Hypothalamus (tissue), 51 donors: ENCODE data around the gene ANKRD44.

Experiments used
- DNase-seq, 51 donors: peaks; one replicate each; lab custom pipeline; 2025; lab: John Stamatoyannopoulos, UW

Gene ANKRD44

GRCh38 chr2:197191177-197191939, 119.2 kb downstream of the ANKRD44 start:
- peak in 1 of 51 donors; percentile 49 for DNase-seq

- DNase-seq: no peak
Observed at GRCh38 chr2:197190100-197190432, 120.5 kb downstream of the ANKRD44 start.

- DNase-seq: no peak
Observed at GRCh38 chr2:197189426-197190099, 121.0 kb downstream of the ANKRD44 start.

- DNase-seq: no peak
Observed at GRCh38 chr2:197185676-197186075, 124.9 kb downstream of the ANKRD44 start.

GRCh38 chr2:197184959-197185586, 125.5 kb downstream of the ANKRD44 start:
- DNase-seq: peak in 30 of 51 donors; percentile 6 to 74 (median 44)

- DNase-seq: no peak
Observed at GRCh38 chr2:197183355-197183754, 127.2 kb downstream of the ANKRD44 start.

GRCh38 chr2:197182668-197183067, 127.9 kb downstream of the ANKRD44 start:
- no peak for DNase-seq

GRCh38 chr2:197181491-197181890, 129.1 kb downstream of the ANKRD44 start:
- DNase-seq: no peak

GRCh38 chr2:197179744-197180498, 130.7 kb downstream of the ANKRD44 start:
- no peak for DNase-seq

GRCh38 chr2:197176522-197176921, 134.1 kb downstream of the ANKRD44 start:
- no peak for DNase-seq

- DNase-seq: no peak
Observed at GRCh38 chr2:197174539-197175094, 136.0 kb downstream of the ANKRD44 start.

GRCh38 chr2:197171582-197171981, 139.0 kb downstream of the ANKRD44 start:
- DNase-seq: no peak

- no peak for DNase-seq
Observed at GRCh38 chr2:197170208-197170607, 140.4 kb downstream of the ANKRD44 start.

- DNase-seq: peak in 35 of 51 donors; percentile 8 to 81 (median 55)
Observed at GRCh38 chr2:197168705-197169104, 141.9 kb downstream of the ANKRD44 start.

- no peak for DNase-seq
Observed at GRCh38 chr2:197167608-197168314, 142.8 kb downstream of the ANKRD44 start.

GRCh38 chr2:197165020-197165419, 145.6 kb downstream of the ANKRD44 start:
- no peak for DNase-seq

- peak in 30 of 51 donors; percentile 10 to 62 (median 34) for DNase-seq
Observed at GRCh38 chr2:197164141-197164754, 146.3 kb downstream of the ANKRD44 start.

GRCh38 chr2:197163712-197164140, 146.9 kb downstream of the ANKRD44 start:
- DNase-seq: peak in 1 of 51 donors; percentile 21

- DNase-seq: no peak
Observed at GRCh38 chr2:197161774-197162173, 148.8 kb downstream of the ANKRD44 start.
